HTERT RPE-1 (cell line): ENCODE results near the gene SLC26A2.
"Not testable (repeated sequence)": the region's sequence is repeated elsewhere in the genome, so short reads cannot be mapped to it uniquely, and the experiment has no call there.

ENCODE experiments used
- in situ Hi-C: fragments of 300-500 bp; cut with MboI; formaldehyde crosslinking; loops from 4 replicates; pipeline ENCODE4 v1.14.3; 2020; ENCODE audit warnings: low sequenced_read_pairs

The SLC26A2 gene

DNA sequence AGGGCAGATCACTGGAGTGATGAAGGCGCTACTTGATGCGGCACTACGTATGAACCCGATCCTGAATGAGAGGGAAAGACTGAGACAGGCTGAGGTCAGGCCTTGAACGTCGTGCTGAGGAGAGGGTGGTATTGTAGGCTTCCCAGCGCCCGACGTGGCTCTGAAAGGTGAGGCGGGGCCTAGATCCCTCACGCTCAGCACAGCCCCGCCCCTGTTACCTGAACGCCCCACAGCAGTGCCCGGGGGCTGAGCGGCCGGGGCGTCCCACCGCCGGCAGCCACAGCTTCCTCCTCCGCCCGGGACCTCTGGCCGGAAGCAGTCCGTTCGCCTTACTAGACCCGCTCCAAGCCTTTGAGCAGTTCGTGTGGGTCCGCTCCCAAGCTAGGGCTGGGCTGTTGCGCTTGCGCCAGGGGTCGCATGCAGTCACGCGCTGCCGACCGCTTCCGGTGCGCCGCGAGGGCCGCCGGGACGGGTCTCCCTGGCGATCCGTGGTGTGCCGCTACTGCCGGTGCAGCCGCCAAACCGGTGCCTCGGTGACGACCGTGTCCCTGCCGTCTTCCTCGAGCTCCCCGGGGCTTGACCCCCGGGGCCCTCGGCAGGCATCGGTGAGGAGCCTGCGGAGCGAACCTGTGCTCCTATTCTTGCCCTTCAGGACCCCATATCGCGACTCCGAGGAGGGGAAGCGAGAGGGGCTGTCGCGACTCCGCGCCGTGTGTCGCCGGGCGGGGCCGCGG, 39.9 kb downstream of the SLC26A2 start, which contains the start of the genes HMGXB3 and TIGD6:
HMGXB3 (plus strand) TSS at position 484 of the 734 bp plus-strand sequence. CDS start 4,114 bp downstream, outside the sequence.
TIGD6 (minus strand) TSS at position 399 of the 734 bp plus-strand sequence. CDS start 4,306 bp downstream, outside the sequence.
- in situ Hi-C loops, result no loop called here

DNA sequence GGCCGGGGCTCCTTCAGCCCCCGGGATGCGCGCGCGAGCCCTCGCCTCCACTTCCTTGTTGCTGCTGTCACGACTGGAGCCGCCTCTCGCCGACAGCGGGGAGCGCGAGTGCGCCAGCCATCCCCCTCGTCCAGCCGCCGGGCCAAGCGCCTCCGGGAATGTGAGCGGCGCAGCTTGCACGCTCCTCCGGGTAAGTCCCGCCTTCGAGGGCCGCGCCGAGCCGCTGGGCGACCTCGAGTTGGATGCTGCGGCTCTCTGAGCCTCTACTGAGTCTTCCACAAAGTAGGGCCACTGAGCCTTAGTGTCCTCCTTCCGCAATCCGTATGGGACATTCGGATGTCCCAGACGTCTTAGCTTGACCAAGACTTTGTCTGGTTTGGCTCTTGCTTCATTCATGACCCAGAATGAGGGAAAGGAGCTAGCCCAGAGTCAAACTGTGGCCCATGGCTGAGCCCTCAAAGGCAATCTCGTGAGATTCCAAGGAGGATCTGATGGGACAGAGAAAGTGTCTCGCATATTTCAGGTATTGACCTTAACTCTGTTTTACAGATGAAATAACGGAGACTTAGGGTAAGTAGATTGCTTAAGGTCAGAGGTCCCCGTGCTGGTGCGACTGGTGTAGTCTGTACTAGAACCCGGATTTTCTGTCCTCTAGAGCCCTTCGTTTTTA, 40.6 kb downstream of the SLC26A2 start:
- in situ Hi-C loops, result no loop called here

DNA sequence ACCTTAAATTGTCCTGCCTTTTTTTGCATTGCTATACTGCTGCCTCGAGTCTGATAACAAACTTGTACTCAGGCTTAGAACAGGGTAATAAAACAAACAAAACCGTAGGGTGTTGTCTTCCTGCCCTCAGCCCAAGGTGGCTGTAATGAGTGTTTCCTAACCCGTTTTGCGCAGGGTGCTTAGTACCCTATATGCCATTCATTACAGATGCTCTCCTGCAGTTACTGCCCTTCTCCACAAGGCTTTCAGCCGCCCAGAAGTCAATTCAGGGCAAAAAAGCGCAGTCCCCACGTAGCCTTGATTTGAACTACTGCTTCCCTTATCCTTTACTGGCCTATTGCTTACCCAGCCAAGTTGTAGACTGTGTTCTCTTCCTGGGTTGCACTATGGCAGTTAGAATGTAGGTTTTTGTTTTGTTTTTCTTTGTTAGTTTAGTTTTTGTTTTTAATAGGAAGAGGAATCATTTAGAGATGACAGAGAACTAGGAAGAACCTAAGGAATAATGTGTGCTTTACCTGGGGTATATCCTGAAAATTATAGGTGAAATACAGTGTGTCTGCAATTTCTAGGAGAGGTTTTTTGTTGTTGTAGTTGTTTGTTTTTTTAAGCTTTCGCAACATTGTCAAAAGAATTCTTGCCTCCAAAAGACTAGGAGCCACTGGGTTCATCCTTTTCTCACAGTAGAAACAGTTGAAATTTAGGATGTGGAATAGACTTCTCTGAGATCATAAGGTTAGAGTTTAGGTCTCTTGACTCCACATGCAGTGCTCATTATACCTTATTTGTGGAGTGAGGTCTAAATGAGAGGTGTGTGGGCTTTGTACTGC, 41.3 kb downstream of the SLC26A2 start:
- in situ Hi-C loops, result no loop called here

DNA sequence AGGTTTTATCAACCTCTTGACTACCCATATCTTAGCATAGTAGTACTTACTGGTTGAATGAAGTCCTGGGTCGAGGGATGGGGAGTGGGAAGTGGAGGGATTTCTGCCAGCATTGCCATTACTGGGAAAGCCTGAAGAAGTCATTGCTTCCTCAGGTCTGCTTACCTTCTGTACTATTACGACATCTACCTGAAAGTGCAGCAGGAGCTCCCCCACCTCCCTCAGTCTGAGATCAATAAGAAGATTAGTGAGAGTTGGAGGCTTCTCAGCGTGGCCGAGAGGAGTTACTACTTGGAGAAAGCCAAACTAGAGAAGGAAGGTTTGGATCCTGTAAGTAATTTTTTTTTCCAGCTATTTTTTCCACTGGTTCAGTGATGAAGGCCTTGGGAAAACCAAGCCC, 45.8 kb downstream of the SLC26A2 start:
- in situ Hi-C loops, result no loop called here

DNA sequence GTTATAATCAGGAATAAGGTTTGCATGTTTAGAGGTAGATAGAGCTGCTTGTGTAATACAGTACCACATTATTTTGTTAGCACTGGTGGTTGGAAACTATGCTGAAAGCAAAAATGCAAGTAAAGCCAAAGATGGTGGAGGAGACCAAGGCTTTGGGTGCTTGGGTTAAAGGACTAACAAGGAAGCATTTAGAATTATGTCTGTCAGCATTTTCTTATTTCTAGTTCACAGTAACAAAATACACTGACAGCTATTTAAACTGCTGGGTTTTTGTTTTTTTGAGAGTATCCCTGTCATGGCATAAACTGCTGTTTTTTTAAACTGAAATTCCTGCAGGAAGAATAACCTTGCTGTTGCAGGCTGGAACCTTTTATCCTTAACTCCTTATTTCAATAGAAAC, 46.5 kb downstream of the SLC26A2 start:
- in situ Hi-C loops, result no loop called here

DNA sequence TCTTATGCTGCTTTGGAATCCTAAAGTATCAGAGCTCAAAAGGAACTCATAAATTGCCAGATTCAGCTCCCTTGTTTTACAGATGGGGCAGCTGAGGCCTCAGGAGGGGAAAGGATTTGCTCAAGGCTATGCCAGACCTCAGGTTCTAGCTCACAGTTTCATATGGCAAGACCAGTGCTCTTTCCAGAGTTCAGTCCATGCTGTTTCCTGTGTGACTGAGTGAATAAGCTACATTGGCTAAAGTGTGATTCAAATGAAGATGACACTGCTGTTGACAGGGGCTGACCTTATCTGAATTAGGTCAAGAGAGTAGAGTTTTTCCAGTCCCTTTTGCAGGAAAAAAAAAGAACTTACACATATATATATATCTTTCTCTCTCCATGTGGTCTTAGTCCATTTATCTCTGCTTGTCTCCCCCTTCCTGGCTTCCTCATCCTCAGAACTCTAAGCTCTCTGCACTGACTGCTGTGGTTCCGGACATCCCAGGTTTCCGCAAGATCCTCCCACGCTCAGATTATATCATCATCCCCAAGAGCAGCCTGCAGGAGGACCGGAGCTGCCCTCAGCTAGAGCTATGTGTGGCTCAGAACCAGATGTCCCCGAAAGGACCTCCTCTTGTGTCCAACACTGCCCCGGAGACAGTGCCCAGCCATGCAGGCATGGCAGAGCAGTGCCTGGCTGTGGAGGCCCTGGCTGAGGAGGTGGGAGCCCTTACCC, 49.3 kb downstream of the SLC26A2 start:
- in situ Hi-C loops, result no loop called here

DNA sequence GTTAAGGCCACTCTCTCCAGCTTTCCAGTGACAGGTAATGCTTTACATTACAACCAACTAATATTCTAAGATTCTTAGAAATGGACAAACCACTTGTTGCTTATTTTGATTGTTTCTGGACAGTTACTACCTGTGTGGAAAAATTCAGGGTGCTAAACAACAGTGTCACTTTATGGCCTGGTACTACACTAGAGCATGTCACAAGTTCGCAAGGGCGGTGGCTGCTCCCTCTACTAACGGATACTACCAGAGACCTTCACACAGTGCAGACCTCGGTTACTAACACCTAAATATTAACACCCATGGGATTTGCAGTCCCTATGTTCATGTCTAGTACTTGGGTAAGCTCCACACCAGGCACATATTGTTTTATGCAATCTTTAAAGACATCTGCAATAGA, 53.4 kb downstream of the SLC26A2 start:
- in situ Hi-C loops, result no loop called here

DNA sequence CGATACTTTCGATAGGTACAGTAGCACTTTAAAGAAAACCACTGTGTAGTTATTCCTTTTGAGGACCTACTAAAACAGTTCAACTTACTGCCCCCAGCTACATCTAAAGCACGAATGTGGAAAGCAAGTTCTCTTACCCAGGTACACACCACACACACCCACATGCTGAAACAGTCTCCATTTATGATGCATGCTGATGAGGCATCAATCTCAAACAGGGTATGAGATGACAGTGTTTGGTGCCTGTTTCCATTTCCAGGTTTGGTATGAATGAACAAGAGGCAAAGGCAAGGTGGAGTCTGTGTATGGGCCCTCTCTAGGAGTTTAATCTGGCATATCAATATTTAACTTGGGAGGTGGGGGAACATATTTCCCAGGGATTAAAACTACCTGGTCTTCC, 53.9 kb downstream of the SLC26A2 start:
- in situ Hi-C loops, result no loop called here

DNA sequence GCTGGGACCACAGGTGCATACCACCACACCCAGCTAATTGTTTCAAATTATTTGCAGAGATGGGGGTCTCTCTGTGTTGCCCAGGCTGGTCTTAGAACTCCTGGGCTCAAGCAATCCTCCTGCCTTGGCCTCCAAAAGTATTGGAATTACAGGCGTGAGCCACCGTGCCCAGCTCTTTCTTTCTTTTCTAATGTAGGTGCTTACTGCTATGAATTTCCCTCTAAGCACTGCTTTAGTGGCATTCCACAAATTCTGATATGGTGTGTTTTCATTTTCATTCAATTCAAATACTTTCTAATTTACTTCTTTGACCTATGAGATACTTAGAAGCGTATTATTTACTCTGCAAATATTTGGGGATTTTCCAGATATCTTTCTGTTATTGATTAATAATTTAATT, 54.9 kb downstream of the SLC26A2 start:
- in situ Hi-C loops, result no loop called here

DNA sequence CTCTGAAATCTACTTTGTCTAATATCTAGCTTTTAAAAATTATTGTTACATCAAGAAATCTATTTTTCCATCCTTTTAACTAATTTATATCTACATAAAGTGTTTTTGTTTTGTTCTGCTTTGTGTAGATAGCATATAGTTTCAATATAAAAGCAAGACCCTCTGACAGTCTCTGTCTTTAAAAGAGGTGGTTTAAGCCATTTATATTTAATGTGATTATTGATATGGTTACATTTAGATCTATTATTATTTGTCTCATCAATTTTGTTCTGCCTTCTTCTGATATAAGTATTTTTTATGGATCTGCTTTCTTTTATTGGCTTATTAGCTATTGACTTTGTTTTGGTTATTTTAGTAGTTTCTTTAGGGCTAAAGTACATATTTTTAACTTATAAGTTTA, 56.0 kb downstream of the SLC26A2 start:
- in situ Hi-C loops, result no loop called here

DNA sequence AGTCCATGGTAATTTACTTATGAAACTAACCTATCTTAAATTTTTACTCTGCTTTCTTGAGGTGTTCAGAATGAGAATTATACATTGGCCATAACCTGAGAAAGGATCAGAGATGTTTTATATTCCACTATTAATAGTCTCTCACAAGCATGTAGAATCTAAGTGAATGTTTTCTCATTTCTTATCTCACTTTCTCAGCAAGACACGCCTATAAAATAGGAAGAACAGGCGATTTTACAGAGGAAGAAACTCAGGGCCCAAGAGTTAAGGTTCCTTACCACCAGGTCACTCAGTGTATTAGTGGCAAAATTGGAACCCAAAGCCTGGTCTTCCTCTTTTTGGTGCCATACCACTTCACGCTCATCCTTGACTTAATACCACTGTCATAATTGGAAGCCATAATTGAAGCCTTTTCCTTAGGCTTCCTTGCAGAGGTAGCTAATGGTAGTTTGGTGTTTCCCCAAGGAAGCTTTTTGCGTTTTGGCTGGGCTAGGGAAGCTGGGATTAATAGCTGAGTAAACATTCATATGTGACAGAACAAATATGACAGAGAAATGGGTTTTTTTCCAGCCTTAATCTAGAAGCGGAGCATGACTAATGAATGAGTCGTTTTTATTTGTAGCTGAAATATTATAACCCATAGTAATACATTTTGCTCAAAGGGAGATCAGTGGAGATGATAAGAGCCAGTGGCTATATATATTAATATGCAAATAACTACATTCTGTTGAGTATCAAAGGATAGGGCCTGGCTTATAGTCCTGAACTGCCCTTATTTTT, 56.9 kb downstream of the SLC26A2 start:
- in situ Hi-C loops, result no loop called here

DNA sequence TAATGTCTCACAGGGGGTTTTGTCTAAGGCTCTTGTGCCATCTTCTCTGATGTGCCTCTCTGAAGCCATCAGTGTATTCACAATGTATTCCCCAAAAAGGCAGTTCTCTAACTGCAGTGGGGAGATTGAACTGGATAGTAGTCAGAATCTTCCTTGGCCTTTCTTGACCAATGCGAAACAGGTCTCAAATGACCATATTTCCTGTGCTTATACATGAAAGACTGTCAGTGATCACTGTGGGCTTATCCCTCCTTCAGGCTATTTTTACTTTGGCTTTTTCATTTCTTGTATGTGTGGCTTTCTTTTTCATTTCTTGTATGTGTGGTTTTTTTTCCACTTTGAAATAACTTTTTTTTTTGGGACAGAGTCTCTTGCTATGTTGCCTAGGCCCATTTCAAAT, 59.7 kb downstream of the SLC26A2 start:
- in situ Hi-C loops, result no loop called here

DNA sequence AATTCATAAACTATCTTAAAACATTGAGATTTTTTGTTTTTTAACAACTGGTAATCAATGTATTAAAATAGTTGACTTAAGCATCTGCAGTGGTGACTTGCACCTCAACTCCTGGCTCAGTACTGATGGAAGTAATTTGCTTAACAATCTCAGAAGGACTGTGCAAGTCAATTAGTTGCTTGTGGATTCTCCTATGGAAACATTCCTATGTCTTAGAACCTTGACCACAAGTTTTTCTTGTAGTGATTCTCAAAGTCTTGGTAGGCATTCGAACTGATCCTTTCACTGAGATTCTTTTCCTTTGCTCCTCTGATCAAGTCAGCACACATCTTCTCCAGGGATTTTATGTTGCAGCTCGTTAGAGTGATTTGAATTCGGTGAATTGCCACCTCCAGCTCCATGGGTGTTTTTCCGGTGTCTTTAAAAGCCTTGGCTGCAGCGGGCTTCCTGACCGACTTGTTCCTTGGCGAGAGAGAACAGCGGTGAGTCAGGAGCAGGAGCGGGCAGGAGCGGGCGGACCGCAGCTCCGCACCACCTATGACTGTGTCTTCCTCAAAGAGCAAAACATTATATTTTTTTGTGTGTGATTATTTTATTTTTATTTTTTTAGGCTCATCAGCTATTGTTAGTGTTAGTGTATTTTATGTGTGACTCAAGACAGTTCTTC, 61.1 kb downstream of the SLC26A2 start:
- in situ Hi-C loops, result no loop called here

DNA sequence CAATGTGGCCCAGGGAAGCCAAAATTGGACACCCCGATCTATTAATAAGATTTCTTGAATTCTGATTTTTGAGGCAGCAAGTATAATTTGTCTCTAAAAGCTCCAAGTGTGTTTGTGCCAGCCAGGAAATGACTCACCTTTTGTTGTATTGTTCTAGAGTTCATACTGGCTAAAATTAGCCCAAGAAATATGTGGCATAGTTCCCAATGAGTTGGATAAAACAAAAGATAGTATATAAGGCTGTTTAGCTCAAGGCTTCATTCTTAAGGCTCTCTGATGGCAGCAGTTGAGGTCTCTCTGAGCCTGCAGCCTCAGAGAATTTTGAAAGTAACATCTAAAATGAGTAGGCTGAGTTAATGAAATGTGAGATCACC, 61.6 kb downstream of the SLC26A2 start:
- in situ Hi-C loops, result no loop called here

DNA sequence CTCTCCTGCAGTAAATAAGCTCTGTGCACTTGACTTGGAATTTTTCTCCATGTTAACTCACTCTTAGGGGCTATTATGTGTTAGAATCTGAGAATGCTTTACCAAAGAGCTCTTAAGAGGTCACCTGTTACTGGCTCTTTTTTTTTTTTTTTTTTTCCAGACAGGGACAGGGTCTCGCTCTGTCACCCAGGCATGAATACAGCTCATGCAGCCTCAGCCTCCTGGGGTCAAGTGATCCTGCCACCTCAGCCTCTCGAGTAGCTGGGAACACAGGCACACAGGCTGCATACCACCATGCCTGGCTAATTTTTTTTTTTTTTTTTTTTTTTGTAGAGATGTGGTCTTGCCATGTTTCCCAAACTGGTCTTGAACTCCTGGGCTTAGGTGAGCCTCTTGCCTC, 62.1 kb downstream of the SLC26A2 start:
- in situ Hi-C loops, result no loop called here

DNA sequence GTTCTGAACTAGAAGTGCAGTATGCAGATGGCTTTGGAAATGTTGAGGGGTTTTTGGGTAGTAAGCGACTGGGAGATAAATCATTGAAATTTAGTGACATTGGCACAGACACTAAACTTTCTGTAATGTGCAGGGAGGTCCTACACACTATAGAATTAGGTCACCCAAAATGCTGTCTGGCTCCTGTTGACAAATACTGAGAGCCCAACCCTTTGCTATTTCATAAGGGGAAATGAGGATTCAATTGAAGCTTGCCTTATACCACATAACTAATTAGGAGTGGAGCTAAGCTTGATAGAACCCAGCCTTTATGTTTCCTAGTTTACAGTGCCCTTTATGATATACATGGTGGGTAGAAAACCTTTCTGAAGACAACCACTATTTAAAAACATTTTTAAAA, 62.6 kb downstream of the SLC26A2 start:
- in situ Hi-C loops, result no loop called here

DNA sequence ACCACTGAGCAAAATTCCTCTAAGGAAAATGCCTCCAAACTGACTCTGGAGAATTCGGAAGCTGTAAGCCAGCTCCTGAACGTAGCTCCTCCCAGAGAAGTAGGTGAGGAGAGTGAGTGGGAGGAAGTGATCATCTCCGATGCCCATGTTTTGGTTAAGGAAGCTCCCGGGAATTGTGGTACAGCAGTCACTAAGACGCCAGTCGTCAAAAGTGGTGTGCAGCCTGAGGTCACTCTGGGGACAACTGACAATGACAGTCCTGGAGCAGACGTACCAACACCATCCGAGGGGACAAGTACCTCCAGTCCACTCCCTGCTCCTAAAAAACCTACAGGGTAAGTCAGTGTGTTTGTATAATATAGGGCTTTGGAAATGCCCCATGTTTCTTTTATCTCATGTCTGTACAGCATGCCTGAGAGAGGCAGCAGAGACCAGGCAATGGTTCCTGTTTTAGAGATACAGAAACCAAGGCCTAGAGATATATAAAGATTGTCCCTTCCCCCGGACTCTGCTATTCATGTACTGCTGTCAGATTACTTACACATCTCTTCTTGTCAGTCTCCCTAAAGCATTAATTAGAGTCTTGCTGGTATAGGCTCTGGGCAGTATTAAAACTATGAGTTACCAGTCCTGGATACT, 63.9 kb downstream of the SLC26A2 start:
- in situ Hi-C loops, result no loop called here

DNA sequence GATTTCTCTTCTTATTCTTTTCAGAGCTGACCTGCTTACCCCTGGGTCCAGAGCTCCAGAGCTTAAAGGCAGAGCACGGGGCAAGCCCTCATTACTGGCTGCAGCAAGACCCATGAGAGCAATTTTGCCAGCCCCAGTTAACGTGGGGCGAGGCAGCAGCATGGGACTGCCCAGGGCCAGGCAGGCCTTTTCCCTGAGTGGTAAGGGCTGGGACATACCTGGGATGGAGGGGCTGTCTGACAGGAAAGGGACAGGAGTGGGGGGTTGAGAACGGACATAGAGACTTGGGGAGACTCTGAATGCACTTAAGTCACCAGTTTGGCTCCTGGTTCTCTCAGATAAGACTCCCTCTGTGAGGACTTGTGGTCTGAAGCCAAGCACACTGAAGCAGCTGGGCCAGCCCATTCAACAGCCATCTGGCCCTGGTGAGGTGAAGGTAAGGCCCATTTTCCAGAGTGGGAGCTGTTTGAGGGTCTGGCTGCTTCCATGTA, 66.2 kb downstream of the SLC26A2 start:
- in situ Hi-C loops, result no loop called here

DNA sequence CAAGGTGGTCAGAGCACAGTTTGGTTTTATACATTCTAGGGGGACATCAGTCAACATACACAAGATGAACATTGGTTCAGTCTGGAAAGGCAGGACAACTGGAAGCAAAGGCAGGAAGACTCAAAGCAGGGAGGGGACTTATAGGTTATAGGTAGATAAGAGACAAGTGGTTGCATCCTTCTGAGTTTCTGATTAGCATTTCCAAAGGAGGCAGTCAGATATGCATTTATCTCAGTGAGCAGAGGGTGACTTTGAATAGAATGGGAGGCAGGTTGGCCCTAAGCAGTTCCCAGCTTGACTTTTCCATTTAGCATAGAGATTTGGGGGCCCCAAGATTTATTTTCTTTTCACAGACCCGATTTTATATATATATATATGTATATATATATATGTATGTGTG, 67.5 kb downstream of the SLC26A2 start:
- in situ Hi-C loops, result not testable (repeated sequence)
